ENCODE data around the gene AGAP1. TPM values are rescaled to one million over a fixed set of nuclear protein-coding genes. Genes with fewer than 3 reads are reported as not detected.

AGAP1 gene
- total RNA-seq, 6 experiments from 2014 or later = 8.1 to 11.2 (median 9.8) TPM

DNA sequence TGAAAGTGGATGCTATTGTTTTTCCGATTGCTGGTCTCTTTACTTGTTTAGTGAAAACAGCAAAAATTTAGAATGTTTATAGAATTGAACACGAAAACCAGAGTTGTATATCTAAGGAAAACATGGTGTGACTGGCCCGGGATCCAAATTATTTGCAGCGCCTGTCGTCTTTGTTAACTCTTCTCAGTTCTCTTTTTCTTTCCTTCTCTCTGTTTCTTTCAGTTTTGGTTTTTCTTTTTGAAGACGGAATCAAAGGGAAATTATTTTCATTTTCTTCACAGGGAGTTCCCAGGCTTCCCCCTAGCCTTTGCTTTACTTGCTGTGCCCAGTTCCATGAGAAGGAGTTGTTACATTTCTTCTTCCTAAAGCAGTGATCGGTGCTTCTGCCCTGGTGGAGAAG is 76.0 kb downstream of the AGAP1 start:
- 68% methylated on average over 7 of the region's 7 CpGs for whole genome bisulfite sequencing (ENCODE audit: insufficient coverage, low coverage, low lambda C conversion rate, missing lambda C conversion rate)
- H3K27ac ChIP-seq = no peak overlapping the region
- ATAC-seq (no peak), DNase-seq (no peak)
- no peak overlapping the region for H3K4me3 ChIP-seq
- no peaks in the 10 kb centered on the region for H3K9me3 ChIP-seq
- H3K4me1 ChIP-seq = no peaks in the 10 kb centered on the region
- H3K27me3 ChIP-seq = no peaks in the 10 kb centered on the region
- intact Hi-C loops (cut with DNase I) = no loop called here
- TF ChIP-seq POLR2A (IDR thresholded peaks at IDR 0.05) (no peak), CTCF (IDR thresholded peaks at IDR 0.05) (no peak)
- H3K36me3 ChIP-seq = no peaks in the 10 kb centered on the region

DNA sequence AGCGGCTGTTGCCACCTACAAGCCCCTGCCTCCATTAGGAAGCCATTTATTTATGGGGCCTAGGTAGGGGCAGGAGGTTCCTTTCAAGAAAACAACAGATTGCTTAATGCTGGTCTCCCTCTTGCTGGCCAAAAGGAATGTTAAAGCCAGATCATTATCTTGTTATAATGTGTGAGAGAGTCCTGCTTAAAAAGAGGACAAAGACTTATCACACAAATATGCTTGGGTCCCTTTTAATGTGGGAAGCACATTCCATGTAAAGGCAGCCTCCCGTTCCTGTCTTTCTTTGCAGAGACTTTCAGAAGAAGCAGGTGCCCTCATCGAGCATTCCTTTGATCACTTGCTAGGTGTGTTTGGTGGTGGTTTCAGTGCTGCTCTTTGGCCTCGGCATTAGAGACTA is 76.4 kb downstream of the AGAP1 start:
- H3K27me3 ChIP-seq = no peaks in the 10 kb centered on the region
- no peaks in the 10 kb centered on the region for H3K36me3 ChIP-seq
- H3K4me3 ChIP-seq = no peak overlapping the region
- 65% methylated on average over 4 of the region's 4 CpGs for WGBS (ENCODE audit: insufficient coverage, low coverage, low lambda C conversion rate, missing lambda C conversion rate)
- no peak for ATAC-seq
- intact Hi-C loops (cut with DNase I) = no loop called here
- TF ChIP-seq CTCF (IDR thresholded peaks at IDR 0.05) (no peak), POLR2A (IDR thresholded peaks at IDR 0.05) (no peak)
- H3K4me1 ChIP-seq = no peaks in the 10 kb centered on the region
- no peak overlapping the region for H3K27ac ChIP-seq
- no peaks in the 10 kb centered on the region for H3K9me3 ChIP-seq
- DNase-seq = no peak

DNA sequence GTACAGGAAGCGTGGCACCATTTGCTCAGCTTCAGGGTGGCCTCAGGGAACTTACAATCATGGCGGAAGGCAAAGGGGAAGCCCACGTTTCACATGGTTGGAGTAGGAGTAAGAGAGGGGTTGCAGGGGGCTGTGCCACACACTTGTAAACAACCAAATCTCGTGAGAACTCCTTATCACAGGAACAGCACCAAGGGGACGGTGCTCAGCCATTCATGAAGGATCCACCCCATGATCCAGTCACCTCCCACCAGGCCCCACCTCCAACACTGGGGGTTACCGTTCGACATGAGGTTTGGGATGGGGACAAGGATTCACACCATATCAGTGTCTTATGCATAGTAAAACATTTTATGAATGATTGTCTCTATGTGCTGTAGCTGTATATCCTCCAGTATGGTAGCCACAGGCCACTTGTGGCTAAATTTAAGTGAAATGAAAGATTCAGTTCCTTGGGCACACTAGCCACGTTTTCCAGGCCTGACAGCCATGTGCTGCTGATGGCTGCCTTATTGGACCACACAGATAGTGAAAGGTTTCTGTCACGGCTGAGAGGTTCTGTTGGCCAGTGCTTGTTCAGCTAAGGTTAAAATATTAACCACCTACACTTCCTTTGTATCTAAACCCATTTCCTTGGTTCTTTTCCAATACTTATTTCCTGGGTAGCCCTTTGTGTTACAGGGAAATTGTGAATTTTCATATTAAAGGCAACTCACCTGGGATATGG is 77.3 kb downstream of the AGAP1 start:
- 93% methylated on average over 3 of the region's 9 CpGs for WGBS (ENCODE audit: insufficient coverage, low coverage, low lambda C conversion rate, missing lambda C conversion rate)

DNA sequence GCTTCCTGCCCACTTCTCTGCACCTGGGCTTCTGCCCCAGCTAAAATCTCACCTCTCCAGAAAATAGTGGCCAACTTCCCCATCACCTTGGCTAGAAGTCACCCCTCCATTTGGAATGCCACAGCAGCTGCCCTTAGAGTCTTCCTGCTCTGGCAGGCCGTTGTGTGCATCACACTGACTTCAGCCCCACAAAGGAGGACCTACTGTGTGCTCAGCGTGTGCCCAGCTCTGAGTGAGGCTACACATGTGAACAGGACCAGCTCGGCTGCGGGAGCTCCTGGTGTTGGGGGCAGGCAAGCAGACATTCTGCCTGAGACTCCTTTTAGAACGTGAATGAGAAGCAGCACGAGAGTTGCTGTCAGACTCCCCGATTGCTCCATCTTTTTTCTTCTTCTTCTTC is 78.7 kb downstream of the AGAP1 start:
- WGBS (ENCODE audit: insufficient coverage, low coverage, low lambda C conversion rate, missing lambda C conversion rate) = 85% methylated on average over 6 of the region's 7 CpGs

More for the DNA sequence above, 77.3 kb downstream of the AGAP1 start:
- Histone ChIP-seq H3K36me3 (no peaks in the 10 kb centered on the region), H3K27me3 (no peaks in the 10 kb centered on the region), H3K27ac (no peak overlapping the region), H3K9me3 (no peaks in the 10 kb centered on the region), H3K4me3 (no peak overlapping the region), H3K4me1 (no peaks in the 10 kb centered on the region)
- intact Hi-C loops (cut with DNase I) = no loop called here
- ATAC-seq (peak in 1 of 4 donors; percentile 22), DNase-seq (peak in 1 of 3 donors; percentile 25)
- no peak for TF ChIP-seq CTCF (IDR thresholded peaks at IDR 0.05)
- TF ChIP-seq POLR2A (IDR thresholded peaks at IDR 0.05) = no peak

More for the DNA sequence above, 78.7 kb downstream of the AGAP1 start:
- ATAC-seq = no peak
- intact Hi-C loops (cut with DNase I) = no loop called here
- Histone ChIP-seq H3K36me3 (no peaks in the 10 kb centered on the region), H3K27ac (no peak overlapping the region), H3K27me3 (no peaks in the 10 kb centered on the region), H3K4me3 (no peak overlapping the region), H3K4me1 (peaks cover 0 to 4% (median 0%) of the 10 kb centered on the region in 4 donors), H3K9me3 (no peaks in the 10 kb centered on the region)
- TF ChIP-seq CTCF (IDR thresholded peaks at IDR 0.05) (no peak), POLR2A (IDR thresholded peaks at IDR 0.05) (no peak)
- peak in 1 of 3 donors; percentile 11 for DNase-seq

Measured in right lobe of liver (tissue), 6 donors.